ENCODE data around the gene TPSAB1. TPM values are rescaled to one million over a fixed set of nuclear protein-coding genes. Genes with fewer than 3 reads are reported as not detected.
"Not testable (repeated sequence)": the region's sequence is repeated elsewhere in the genome, so short reads cannot be mapped to it uniquely, and the experiment has no call there.

Gene TPSAB1
- total RNA-seq, 4 donors from 2014 or later: 13.8 to 67.7 (median 28.5) TPM

DNA sequence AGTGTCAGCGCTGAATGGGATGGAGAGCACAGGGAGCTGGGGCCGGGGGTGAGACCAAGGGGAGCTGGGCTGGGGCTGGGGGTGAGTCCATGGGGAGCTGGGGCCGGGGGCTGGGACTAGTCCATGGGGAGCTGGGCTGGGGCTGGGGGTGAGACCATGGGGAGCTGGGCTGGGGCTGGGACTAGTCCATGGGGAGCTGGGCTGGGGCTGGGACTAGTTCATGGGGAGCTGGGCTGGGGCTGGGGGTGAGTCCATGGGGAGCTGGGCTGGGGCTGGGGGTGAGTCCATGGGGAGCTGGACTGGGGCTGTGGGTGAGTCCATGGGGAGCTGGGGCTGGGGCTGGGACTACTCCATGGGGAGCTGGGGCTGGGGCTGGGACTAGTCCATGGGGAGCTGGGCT is 14.3 kb downstream of the TPSAB1 start:
- H3K9me3 ChIP-seq; H3K36me3 ChIP-seq; H3K27ac ChIP-seq; DNase-seq (ENCODE audit: low spot score in 2 of 2); H3K4me3 ChIP-seq; H3K4me1 ChIP-seq: not testable (repeated sequence)
- peaks cover 0 to 35% of the 10 kb centered on the region in 2 donors for H3K27me3 ChIP-seq
- WGBS, 2 donors: 83% methylated on average over 2 of the region's 3 CpGs; no CpG with 5 or more reads in 1 of the 2 donors

DNA sequence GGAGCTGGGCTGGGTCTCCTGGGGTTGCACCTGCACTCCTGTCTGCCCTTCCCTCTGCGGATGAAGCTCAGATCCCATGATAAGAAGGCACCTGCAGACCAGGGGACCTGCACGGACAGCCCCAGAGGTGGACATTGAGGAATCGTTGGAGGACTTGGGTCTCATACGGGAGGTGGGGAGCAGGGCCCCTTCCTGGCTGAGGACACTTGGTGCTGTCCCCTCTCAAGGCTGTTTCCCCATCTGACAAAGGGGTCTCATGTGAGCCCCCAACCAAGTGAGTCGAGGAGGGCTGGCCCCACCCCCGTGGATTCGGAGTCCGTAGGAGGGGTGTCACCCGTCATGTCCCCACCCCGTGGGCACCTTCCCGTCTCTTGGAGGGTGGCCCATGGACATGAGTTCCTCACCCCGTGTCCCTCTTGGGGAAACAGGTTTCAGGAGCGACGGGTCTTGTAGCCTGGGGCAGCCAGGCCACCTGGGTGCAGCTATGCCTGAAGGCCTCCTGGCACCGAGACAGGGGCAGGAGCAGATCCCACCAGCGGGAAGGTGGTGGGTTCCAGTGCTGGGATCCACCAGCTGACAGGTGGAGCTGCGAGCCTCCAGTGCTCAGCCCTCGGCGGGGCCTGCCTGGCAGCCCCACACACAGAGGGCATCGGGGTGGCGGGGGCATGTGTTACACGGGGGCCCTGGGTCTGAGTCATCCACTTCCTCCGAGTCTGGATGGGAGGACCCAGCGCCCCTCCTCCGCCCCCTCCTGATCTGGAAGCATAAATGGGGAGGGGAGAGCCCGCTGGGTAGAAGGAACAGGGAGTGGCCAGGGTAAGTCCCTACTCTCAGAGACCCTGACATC is 15.0 kb downstream of the TPSAB1 start, which contains the start of gene TPSD1:
Gene TPSD1, plus strand, starts transcription at position 794 of the 847 bp plus-strand sequence. CDS start 212 bp downstream, outside the sequence.
- H3K9me3 ChIP-seq; H3K4me3 ChIP-seq; H3K27ac ChIP-seq; DNase-seq (ENCODE audit: low spot score in 2 of 2); H3K4me1 ChIP-seq; H3K36me3 ChIP-seq: not testable (repeated sequence)
- WGBS, 2 donors: 63 to 66% methylated on average over 8 to 25 of the region's 26 CpGs
- peaks cover 0 to 42% of the 10 kb centered on the region in 2 donors for H3K27me3 ChIP-seq

DNA sequence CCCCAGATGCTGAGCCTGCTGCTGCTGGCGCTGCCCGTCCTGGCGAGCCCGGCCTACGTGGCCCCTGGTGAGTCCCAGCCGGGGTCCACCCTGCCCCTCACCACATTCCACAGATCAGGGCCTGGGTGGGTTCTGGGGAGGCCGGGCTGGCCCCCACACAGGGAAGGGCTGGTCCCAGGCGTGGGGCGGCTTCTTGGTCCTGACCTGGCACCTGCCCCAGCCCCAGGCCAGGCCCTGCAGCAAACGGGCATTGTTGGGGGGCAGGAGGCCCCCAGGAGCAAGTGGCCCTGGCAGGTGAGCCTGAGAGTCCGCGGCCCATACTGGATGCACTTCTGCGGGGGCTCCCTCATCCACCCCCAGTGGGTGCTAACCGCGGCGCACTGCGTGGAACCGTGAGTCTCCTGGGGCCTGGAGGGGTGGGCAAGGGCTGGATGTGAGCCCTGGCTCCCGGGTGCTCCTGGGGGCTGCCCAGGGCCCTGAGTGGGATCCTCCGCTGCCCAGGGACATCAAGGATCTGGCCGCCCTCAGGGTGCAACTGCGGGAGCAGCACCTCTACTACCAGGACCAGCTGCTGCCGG is 15.9 kb downstream of the TPSAB1 start:
- H3K4me3 ChIP-seq; H3K4me1 ChIP-seq; H3K27ac ChIP-seq; DNase-seq (ENCODE audit: low spot score in 2 of 2); H3K9me3 ChIP-seq; H3K36me3 ChIP-seq: not testable (repeated sequence)
- H3K27me3 ChIP-seq: peaks cover 0 to 50% of the 10 kb centered on the region in 2 donors
- 78 to 88% methylated on average over 13 to 16 of the region's 23 CpGs for WGBS, 2 donors

DNA sequence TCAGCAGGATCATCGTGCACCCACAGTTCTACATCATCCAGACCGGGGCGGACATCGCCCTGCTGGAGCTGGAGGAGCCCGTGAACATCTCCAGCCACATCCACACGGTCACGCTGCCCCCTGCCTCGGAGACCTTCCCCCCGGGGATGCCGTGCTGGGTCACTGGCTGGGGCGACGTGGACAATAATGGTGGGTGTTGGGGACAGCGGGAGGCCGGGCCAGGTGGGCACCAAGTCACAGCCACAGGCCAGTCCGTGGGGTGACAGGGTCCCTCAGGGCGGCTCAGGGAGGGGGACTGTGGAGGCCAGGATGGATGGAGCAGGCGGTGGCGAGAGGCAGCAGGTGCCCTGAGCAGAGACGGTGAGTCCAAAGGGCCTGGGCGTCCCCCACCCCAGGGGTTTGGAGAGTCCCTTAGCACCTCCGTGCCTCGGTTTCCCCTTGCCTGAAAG is 16.4 kb downstream of the TPSAB1 start:
- Histone ChIP-seq H3K4me3 (no peak overlapping the region), H3K27me3 (peaks cover 0 to 56% of the 10 kb centered on the region in 2 donors), H3K9me3 (no peaks in the 10 kb centered on the region), H3K36me3 (no peaks in the 10 kb centered on the region), H3K27ac (no peak overlapping the region), H3K4me1 (no peaks in the 10 kb centered on the region)
- WGBS, 2 donors: 77 to 90% methylated on average over 16 to 22 of the region's 22 CpGs
- DNase-seq (ENCODE audit: low spot score in 2 of 2): no peak
- TF ChIP-seq POLR2A (IDR thresholded peaks at IDR 0.05): no peak
- TF ChIP-seq, protein P1, sequence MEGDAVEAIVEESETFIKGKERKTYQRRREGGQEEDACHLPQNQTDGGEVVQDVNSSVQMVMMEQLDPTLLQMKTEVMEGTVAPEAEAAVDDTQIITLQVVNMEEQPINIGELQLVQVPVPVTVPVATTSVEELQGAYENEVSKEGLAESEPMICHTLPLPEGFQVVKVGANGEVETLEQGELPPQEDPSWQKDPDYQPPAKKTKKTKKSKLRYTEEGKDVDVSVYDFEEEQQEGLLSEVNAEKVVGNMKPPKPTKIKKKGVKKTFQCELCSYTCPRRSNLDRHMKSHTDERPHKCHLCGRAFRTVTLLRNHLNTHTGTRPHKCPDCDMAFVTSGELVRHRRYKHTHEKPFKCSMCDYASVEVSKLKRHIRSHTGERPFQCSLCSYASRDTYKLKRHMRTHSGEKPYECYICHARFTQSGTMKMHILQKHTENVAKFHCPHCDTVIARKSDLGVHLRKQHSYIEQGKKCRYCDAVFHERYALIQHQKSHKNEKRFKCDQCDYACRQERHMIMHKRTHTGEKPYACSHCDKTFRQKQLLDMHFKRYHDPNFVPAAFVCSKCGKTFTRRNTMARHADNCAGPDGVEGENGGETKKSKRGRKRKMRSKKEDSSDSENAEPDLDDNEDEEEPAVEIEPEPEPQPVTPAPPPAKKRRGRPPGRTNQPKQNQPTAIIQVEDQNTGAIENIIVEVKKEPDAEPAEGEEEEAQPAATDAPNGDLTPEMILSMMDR (IDR thresholded peaks at IDR 0.05): no peak
- no peak for TF ChIP-seq EP300 (IDR thresholded peaks at IDR 0.05)

DNA sequence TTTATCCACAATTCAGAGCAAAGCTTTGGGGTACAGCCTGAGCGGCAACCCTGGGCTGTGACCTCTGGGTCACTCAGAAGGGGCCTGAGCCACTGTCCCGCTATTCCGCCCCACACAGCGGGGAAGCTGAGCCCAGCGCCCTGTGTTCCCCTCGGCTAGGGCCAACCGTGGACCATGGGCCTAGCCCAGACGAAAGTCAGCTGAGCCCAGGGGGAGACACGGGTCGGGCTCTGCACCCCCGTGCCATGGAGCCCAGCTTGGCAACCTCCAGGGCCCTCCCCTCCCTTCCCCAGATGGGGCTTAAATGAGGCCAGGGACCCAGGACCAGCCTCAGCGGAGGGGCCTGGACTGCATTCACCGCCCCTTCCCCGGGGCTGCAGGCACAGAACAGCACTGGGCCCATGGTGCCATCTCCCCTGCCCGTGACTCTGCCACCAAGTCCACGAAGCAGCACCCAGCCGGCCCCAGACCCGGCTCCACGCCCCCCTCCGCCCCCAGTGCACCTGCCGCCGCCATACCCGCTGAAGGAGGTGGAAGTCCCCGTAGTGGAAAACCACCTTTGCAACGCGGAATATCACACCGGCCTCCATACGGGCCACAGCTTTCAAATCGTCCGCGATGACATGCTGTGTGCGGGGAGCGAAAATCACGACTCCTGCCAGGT is 17.2 kb downstream of the TPSAB1 start:
- H3K27me3 ChIP-seq: peaks cover 0 to 64% of the 10 kb centered on the region in 2 donors

DNA sequence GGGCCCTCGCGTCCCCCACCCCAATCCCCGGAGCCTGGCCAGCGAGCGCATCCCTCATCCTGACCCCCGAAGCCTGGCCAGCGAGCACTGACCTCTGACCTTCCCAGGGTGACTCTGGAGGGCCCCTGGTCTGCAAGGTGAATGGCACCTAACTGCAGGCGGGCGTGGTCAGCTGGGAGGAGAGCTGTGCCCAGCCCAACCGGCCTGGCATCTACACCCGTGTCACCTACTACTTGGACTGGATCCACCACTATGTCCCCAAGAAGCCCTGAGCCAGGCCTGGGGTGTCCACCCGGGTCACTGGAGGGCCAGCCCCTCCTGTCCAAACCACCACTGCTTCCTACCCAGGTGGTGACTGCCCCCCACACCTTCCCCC is 17.7 kb downstream of the TPSAB1 start:
- H3K4me3 ChIP-seq: no peak overlapping the region
- no peak overlapping the region for H3K27ac ChIP-seq
- H3K9me3 ChIP-seq: no peaks in the 10 kb centered on the region
- H3K27me3 ChIP-seq: peaks cover 0 to 69% of the 10 kb centered on the region in 2 donors
- H3K4me1 ChIP-seq: no peaks in the 10 kb centered on the region
- 64% methylated on average over 10 to 11 of the region's 12 CpGs for WGBS, 2 donors
- no peak for DNase-seq (ENCODE audit: low spot score in 2 of 2)
- no peaks in the 10 kb centered on the region for H3K36me3 ChIP-seq
- TF ChIP-seq POLR2A (IDR thresholded peaks at IDR 0.05): no peak
- TF ChIP-seq, protein P1 (IDR thresholded peaks at IDR 0.05): no peak
- no peak for TF ChIP-seq EP300 (IDR thresholded peaks at IDR 0.05)

More for the DNA sequence above, 17.2 kb downstream of the TPSAB1 start:
- no peak for DNase-seq (ENCODE audit: low spot score in 2 of 2)
- H3K27ac ChIP-seq: no peak overlapping the region
- no peaks in the 10 kb centered on the region for H3K36me3 ChIP-seq
- H3K4me3 ChIP-seq: no peak overlapping the region
- TF ChIP-seq EP300 (IDR thresholded peaks at IDR 0.05) (no peak), POLR2A (IDR thresholded peaks at IDR 0.05) (no peak)
- TF ChIP-seq, protein P1 (IDR thresholded peaks at IDR 0.05): no peak
- WGBS, 2 donors: 77 to 85% methylated on average over 26 to 32 of the region's 34 CpGs
- H3K4me1 ChIP-seq: no peaks in the 10 kb centered on the region
- no peaks in the 10 kb centered on the region for H3K9me3 ChIP-seq
